ENCODE results near the gene ACBD4. TPM values are rescaled to one million over a fixed set of nuclear protein-coding genes. Genes with fewer than 3 reads are reported as not detected.

Gene ACBD4
- total RNA-seq, 1 donor from 2014 or later = 5.6 TPM

GRCh38 chr17:45101883-45102811, 33.3 kb upstream of the ACBD4 start:
- TF ChIP-seq, protein P1, sequence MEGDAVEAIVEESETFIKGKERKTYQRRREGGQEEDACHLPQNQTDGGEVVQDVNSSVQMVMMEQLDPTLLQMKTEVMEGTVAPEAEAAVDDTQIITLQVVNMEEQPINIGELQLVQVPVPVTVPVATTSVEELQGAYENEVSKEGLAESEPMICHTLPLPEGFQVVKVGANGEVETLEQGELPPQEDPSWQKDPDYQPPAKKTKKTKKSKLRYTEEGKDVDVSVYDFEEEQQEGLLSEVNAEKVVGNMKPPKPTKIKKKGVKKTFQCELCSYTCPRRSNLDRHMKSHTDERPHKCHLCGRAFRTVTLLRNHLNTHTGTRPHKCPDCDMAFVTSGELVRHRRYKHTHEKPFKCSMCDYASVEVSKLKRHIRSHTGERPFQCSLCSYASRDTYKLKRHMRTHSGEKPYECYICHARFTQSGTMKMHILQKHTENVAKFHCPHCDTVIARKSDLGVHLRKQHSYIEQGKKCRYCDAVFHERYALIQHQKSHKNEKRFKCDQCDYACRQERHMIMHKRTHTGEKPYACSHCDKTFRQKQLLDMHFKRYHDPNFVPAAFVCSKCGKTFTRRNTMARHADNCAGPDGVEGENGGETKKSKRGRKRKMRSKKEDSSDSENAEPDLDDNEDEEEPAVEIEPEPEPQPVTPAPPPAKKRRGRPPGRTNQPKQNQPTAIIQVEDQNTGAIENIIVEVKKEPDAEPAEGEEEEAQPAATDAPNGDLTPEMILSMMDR (IDR thresholded peaks at IDR 0.05) = no peak
- Mint-ChIP-seq H3K4me3 (ENCODE audit: unreplicated experiment) (peak overlapping the region; percentile 40), H3K36me3 (ENCODE audit: low read depth) (peaks cover 38% of the 10 kb centered on the region), H3K27ac (ENCODE audit: unreplicated experiment) (peak overlapping the region; percentile 95), H3K9me3 (ENCODE audit: low read depth) (no peaks in the 10 kb centered on the region), H3K4me1 (ENCODE audit: low read depth) (peaks cover 34% of the 10 kb centered on the region), H3K27me3 (ENCODE audit: low read depth) (no peaks in the 10 kb centered on the region)
- no peak for DNase-seq (ENCODE audit: low spot score)

DNA sequence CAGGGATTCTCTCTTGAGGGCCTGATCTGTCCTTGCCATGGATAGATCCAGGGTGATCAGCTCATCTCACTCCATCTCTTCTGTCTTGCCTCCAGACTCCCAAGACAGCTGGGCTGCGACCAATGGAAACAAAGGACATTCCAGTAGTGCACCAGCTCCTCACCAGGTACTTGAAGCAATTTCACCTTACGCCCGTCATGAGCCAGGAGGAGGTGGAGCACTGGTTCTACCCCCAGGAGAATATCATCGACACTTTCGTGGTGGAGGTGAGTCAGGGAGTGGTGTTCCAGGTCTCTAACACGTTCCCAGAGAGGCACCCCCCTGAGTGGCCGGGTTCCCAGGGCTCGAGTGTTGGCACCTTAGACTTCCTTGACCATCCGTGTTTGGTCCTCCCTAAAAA, 32.6 kb upstream of the ACBD4 start:
- Mint-ChIP-seq H3K36me3 (ENCODE audit: low read depth) (peaks cover 37% of the 10 kb centered on the region), H3K9me3 (ENCODE audit: low read depth) (no peaks in the 10 kb centered on the region), H3K4me1 (ENCODE audit: low read depth) (peaks cover 34% of the 10 kb centered on the region), H3K27ac (ENCODE audit: unreplicated experiment) (peak overlapping the region; percentile 95), H3K27me3 (ENCODE audit: low read depth) (no peaks in the 10 kb centered on the region), H3K4me3 (ENCODE audit: unreplicated experiment) (peak overlapping the region; percentile 40)
- TF ChIP-seq, protein P1 (IDR thresholded peaks at IDR 0.05) = no peak
- no peak for DNase-seq (ENCODE audit: low spot score)

GRCh38 chr17:45103269-45103795, 32.2 kb upstream of the ACBD4 start:
- Mint-ChIP-seq H3K27ac (ENCODE audit: unreplicated experiment) (no peak overlapping the region), H3K4me3 (ENCODE audit: unreplicated experiment) (no peak overlapping the region), H3K27me3 (ENCODE audit: low read depth) (no peaks in the 10 kb centered on the region), H3K9me3 (ENCODE audit: low read depth) (no peaks in the 10 kb centered on the region), H3K4me1 (ENCODE audit: low read depth) (peaks cover 36% of the 10 kb centered on the region), H3K36me3 (ENCODE audit: low read depth) (peaks cover 33% of the 10 kb centered on the region)
- TF ChIP-seq, protein P1 (IDR thresholded peaks at IDR 0.05) = no peak
- DNase-seq (ENCODE audit: low spot score) = no peak

- H3K27ac Mint-ChIP-seq (ENCODE audit: unreplicated experiment) = no peak overlapping the region
- peaks cover 29% of the 10 kb centered on the region for H3K36me3 Mint-ChIP-seq (ENCODE audit: low read depth)
- TF ChIP-seq, protein P1 (IDR thresholded peaks at IDR 0.05) = no peak
- no peaks in the 10 kb centered on the region for H3K27me3 Mint-ChIP-seq (ENCODE audit: low read depth)
- H3K4me1 Mint-ChIP-seq (ENCODE audit: low read depth) = peaks cover 29% of the 10 kb centered on the region
- no peak for DNase-seq (ENCODE audit: low spot score)
- H3K9me3 Mint-ChIP-seq (ENCODE audit: low read depth) = no peaks in the 10 kb centered on the region
- no peak overlapping the region for H3K4me3 Mint-ChIP-seq (ENCODE audit: unreplicated experiment)
These were observed 31.5 kb upstream of the ACBD4 start for GRCh38 chr17:45104029-45104428.

DNA sequence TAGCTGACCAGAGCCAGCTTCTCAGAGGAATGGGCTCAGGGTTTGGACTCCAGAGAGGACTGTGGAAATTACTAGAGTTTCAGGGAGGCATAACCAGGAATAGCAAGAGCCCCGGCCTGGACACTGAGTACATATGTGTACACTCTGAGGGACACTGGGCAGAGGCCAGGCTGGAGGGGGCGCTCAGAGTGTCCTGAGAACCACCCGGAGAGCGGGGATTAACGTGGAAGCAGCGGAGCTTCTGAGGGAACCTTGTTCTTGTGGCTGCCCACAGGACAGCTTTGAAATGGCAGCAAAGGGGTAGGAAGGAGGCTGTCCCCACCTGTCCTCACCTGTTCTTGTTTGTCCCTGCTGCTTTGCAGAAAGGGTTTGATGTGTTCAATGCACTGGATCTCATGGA, 31.0 kb upstream of the ACBD4 start:
- H3K27ac Mint-ChIP-seq (ENCODE audit: unreplicated experiment) = peak overlapping the region; percentile 54

More for the DNA sequence above, 31.0 kb upstream of the ACBD4 start:
- Mint-ChIP-seq H3K36me3 (ENCODE audit: low read depth) (peaks cover 26% of the 10 kb centered on the region), H3K4me3 (ENCODE audit: unreplicated experiment) (no peak overlapping the region), H3K4me1 (ENCODE audit: low read depth) (peaks cover 26% of the 10 kb centered on the region), H3K9me3 (ENCODE audit: low read depth) (no peaks in the 10 kb centered on the region), H3K27me3 (ENCODE audit: low read depth) (no peaks in the 10 kb centered on the region)
- no peak for DNase-seq (ENCODE audit: low spot score)
- TF ChIP-seq, protein P1 (IDR thresholded peaks at IDR 0.05) = no peak

Data from chondrocyte (in vitro differentiated cells).